Measurements from ENCODE around the gene NMT1.

NMT1 gene

DNA sequence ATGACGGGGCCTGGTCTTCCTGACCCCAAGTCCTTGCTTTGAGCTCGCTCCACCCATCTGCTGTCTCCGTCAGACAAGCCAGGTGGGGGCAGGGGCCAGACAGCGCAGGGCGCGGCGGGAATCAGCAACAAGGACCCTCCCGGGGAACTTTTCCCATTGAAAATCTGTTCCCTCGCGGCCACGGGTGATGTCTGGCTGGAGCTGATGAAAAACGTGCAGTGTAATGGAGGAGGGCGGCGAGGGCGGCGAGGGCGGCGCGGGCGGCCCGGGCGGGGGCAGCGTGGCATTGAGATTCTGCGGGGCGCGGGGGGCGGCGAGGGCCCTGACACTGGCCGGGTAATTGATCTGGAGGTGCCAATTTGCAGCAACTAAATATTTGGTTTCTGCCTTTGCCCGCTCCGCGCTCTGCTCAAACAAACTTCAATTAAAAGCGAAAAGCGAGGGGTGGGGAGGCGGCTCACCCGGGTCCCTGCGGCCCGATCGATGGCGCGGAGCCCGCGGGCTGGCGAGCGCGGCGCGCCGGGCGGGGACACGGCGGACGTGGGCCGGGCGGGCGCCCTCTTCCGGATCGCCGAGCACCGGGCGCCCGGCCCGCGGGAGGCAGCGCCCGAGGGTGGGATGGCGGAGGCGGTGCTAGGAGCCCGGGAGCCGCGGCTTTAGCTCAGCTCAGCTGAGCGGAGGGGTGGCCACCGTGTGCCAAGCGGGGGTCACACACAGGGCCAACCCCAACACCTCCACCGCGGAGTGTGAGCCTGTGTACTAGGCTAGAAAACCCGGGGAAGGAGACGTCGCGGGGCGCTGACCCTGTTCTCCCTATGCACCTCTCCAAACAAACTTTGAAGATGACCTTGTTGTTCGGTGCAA lies 42.0 kb upstream of the NMT1 start:
- Histone ChIP-seq H3K27ac (ENCODE audit: low read depth, low read length) (no peak overlapping the region), H3K4me1 (ENCODE audit: control insufficient read depth, low read length) (peaks cover 34% of the 10 kb centered on the region), H3F3A (ENCODE audit: control insufficient read depth, insufficient read depth) (no peaks in the 10 kb centered on the region), H3K4me2 (ENCODE audit: low read length) (peak overlapping the region; percentile 66), H4K20me1 (ENCODE audit: control insufficient read depth, insufficient read depth, low read depth, low read length) (peaks cover 5% of the 10 kb centered on the region; the same call in 1 of the 2 replicates), H3K27me3 (ENCODE audit: control insufficient read depth, low read length) (peaks cover 44% of the 10 kb centered on the region), H3K4me3 (ENCODE audit: low read length) (peak overlapping the region; percentile 52), H3K9me3 (ENCODE audit: control insufficient read depth, insufficient read depth, low read length) (no peaks in the 10 kb centered on the region), H3K9me2 (replicated peaks; ENCODE audit: control insufficient read depth, low read length) (no peaks in the 10 kb centered on the region), H3K36me3 (ENCODE audit: control insufficient read depth, low read length) (0 out of 2 replicates have a peak, but pooled peaks cover 4% of the 10 kb centered on the region), H3K79me2 (ENCODE audit: control insufficient read depth, low read length) (no peaks in the 10 kb centered on the region)
- TF ChIP-seq EZH2phosphoT487 (IDR thresholded peaks at IDR 0.05; ENCODE audit: borderline replicate concordance, low read length), result no peak
- TF ChIP-seq, protein P1, sequence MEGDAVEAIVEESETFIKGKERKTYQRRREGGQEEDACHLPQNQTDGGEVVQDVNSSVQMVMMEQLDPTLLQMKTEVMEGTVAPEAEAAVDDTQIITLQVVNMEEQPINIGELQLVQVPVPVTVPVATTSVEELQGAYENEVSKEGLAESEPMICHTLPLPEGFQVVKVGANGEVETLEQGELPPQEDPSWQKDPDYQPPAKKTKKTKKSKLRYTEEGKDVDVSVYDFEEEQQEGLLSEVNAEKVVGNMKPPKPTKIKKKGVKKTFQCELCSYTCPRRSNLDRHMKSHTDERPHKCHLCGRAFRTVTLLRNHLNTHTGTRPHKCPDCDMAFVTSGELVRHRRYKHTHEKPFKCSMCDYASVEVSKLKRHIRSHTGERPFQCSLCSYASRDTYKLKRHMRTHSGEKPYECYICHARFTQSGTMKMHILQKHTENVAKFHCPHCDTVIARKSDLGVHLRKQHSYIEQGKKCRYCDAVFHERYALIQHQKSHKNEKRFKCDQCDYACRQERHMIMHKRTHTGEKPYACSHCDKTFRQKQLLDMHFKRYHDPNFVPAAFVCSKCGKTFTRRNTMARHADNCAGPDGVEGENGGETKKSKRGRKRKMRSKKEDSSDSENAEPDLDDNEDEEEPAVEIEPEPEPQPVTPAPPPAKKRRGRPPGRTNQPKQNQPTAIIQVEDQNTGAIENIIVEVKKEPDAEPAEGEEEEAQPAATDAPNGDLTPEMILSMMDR (IDR thresholded peaks at IDR 0.05; ENCODE audit: low read depth, low read length, poor library complexity, severe bottlenecking), result peak; percentile 16

DNA sequence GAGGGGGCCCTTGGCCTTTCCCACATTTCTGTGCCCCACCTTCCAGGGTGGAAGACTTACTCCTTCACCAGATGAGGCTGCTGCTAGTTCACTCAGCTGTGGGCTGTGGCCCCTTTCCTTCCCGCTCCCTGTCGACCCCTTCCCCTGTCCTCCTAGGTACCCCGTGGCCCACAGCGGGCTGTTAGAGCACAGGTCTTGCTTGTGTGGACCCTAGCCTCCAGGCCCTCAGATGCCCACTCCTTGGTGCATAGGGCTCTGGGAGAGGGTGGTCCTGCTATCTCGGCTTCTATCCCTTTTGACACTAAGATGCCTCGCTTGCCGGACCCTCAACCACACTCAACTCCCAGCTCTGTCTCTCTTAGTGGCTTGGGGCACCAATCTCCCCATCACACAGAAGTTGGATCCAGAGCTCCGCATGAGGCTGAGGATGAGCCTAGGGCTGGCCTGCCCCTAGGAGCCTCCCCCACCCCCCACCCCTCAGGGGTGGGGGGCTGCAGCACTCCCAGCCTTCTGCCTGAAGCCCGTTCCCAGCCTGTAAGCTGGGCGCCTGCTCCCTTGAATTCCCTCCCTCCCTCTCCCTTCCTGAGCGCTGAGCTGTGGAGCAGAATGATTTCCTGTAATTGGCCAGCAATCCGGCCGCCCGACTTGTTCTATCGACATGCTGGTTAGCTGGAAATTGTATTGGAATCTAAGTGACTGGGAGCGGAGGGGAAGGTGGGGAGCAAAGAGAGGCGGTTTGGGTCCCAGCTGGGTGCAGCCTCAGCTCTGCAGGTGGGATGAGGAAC lies 40.6 kb upstream of the NMT1 start:
- no peak overlapping the region for H3K27ac ChIP-seq (ENCODE audit: low read depth, low read length)
- H3K4me2 ChIP-seq (ENCODE audit: low read length), result no peak overlapping the region
- peaks cover 34% of the 10 kb centered on the region for H3K4me1 ChIP-seq (ENCODE audit: control insufficient read depth, low read length)
- H3K9me2 ChIP-seq (replicated peaks; ENCODE audit: control insufficient read depth, low read length), result no peaks in the 10 kb centered on the region
- H3K36me3 ChIP-seq (ENCODE audit: control insufficient read depth, low read length), result 0 out of 2 replicates have a peak, but pooled peaks cover 4% of the 10 kb centered on the region
- no peaks in the 10 kb centered on the region for H3F3A ChIP-seq (ENCODE audit: control insufficient read depth, insufficient read depth)
- H3K27me3 ChIP-seq (ENCODE audit: control insufficient read depth, low read length), result peaks cover 44% of the 10 kb centered on the region
- H4K20me1 ChIP-seq (ENCODE audit: control insufficient read depth, insufficient read depth, low read depth, low read length), result peaks cover 5% of the 10 kb centered on the region; the same call in 1 of the 2 replicates
- no peaks in the 10 kb centered on the region for H3K79me2 ChIP-seq (ENCODE audit: control insufficient read depth, low read length)
- TF ChIP-seq, protein P1 (IDR thresholded peaks at IDR 0.05; ENCODE audit: low read depth, low read length, poor library complexity, severe bottlenecking), result no peak
- TF ChIP-seq EZH2phosphoT487 (IDR thresholded peaks at IDR 0.05; ENCODE audit: borderline replicate concordance, low read length), result 0 out of 2 replicates have a peak, but pooled peaks have one; percentile 55
- no peaks in the 10 kb centered on the region for H3K9me3 ChIP-seq (ENCODE audit: control insufficient read depth, insufficient read depth, low read length)
- H3K4me3 ChIP-seq (ENCODE audit: low read length), result no peak overlapping the region

DNA sequence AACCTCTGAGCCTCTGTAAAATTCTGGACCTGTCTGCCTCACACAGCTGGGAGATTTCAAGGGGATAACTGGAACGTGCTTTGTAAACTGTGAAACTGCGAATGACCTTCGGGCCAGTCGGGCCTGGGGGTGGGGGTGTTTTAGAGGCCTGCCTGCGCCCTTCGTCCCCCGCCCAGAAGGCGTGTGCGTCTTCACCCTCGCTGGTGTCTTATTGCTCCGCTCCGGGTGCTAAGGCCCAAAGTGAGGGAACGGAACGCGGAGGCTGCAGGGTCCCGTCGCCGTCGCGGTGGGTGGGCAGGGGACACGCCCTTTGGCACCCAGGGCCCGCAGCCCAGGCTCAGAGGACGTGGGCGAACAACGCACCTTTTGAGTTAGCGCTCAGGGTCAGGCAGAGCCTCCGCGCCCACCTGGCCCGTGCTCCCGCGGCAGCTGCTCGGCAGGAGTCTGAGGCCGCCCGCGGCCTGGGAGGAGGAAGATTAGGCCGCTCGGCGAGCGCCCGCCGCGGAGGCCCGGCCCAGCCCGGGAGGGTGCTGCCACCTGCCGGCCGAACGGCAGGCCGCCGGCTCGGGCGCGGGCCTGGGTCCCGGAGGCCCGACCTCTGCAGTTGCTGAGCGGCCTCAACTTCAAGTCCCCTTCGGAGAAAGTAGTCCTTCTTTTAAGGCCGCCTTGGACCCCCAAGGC lies 39.4 kb upstream of the NMT1 start:
- no peak overlapping the region for H3K27ac ChIP-seq (ENCODE audit: low read depth, low read length)
- peaks cover 5% of the 10 kb centered on the region; the same call in 1 of the 2 replicates for H4K20me1 ChIP-seq (ENCODE audit: control insufficient read depth, insufficient read depth, low read depth, low read length)
- peaks cover 41% of the 10 kb centered on the region for H3K27me3 ChIP-seq (ENCODE audit: control insufficient read depth, low read length)
- peak overlapping the region; percentile 40 for H3K4me3 ChIP-seq (ENCODE audit: low read length)
- TF ChIP-seq EZH2phosphoT487 (IDR thresholded peaks at IDR 0.05; ENCODE audit: borderline replicate concordance, low read length), result no peak
- TF ChIP-seq, protein P1 (IDR thresholded peaks at IDR 0.05; ENCODE audit: low read depth, low read length, poor library complexity, severe bottlenecking), result peak; percentile 83
- H3K9me2 ChIP-seq (replicated peaks; ENCODE audit: control insufficient read depth, low read length), result no peaks in the 10 kb centered on the region
- 0 out of 2 replicates have a peak, but pooled peaks cover 4% of the 10 kb centered on the region for H3K36me3 ChIP-seq (ENCODE audit: control insufficient read depth, low read length)
- no peaks in the 10 kb centered on the region for H3K9me3 ChIP-seq (ENCODE audit: control insufficient read depth, insufficient read depth, low read length)
- no peaks in the 10 kb centered on the region for H3K79me2 ChIP-seq (ENCODE audit: control insufficient read depth, low read length)
- H3K4me1 ChIP-seq (ENCODE audit: control insufficient read depth, low read length), result peaks cover 34% of the 10 kb centered on the region
- H3F3A ChIP-seq (ENCODE audit: control insufficient read depth, insufficient read depth), result no peaks in the 10 kb centered on the region
- H3K4me2 ChIP-seq (ENCODE audit: low read length), result peak overlapping the region; percentile 55

All from DOHH2 (cell line).